K562 (cell line): ENCODE results near the gene MAP2K4. TPM values are rescaled to one million over a fixed set of nuclear protein-coding genes. Genes with fewer than 3 reads are reported as not detected.

ENCODE experiments used
- BCOR ChIP-seq: fragments of 450-650 bp; IDR thresholded peaks from 2 replicates; pipeline ENCODE4 v1.6.1; 2016
- CREBBP ChIP-seq: IDR thresholded peaks from one replicate; pipeline ENCODE4 v1.6.1; 2012; ENCODE audit warnings: low read depth, mild to moderate bottlenecking, control low read depth, inconsistent platforms, low read length
- KAT7 ChIP-seq: sonication (generic); formaldehyde crosslinking; IDR thresholded peaks from 2 replicates; pipeline ENCODE4 v1.8.0; 2022; ENCODE audit warnings: missing genetic modification reagents, mild to moderate bottlenecking, borderline replicate concordance
- KLF10 ChIP-seq: fragments of 250-450 bp; sonication (Bioruptor Pico); IDR thresholded peaks from 2 replicates; pipeline ENCODE4 v1.6.1; 2021; ENCODE audit warnings: matching md5 sums
- LARP7 ChIP-seq: fragments of 450-650 bp; IDR thresholded peaks from 2 replicates; pipeline ENCODE4 v1.6.1; 2016
- LCOR ChIP-seq: sonication (generic); formaldehyde crosslinking; IDR thresholded peaks from 2 replicates; pipeline ENCODE4 v1.8.0; 2022; ENCODE audit warnings: mild to moderate bottlenecking, missing genetic modification reagents
- ZNF668 ChIP-seq: fragments of 250-450 bp; sonication (Bioruptor Pico); IDR thresholded peaks from 2 replicates; pipeline ENCODE4 v1.8.0; 2022; ENCODE audit warnings: mild to moderate bottlenecking, inconsistent platforms
- ZNF717 ChIP-seq: fragments of 250-450 bp; sonication (Bioruptor Pico); IDR thresholded peaks from 2 replicates; pipeline ENCODE4 v1.5.0; 2021
- polyA plus RNA-seq, 8 experiments: library from polyadenylated mRNA; depleted of rRNA in 4 of 8; stranded (reverse) in 5 of 8; unstranded in 3 of 8; fragments of >200 nt; fragmentation: Nextera tagmentation in 2 of 8; fragmentation: Illumina TruSeq in 1 of 8; extraction: Ambion mirVana in 2 of 8; extraction: Trizol in 1 of 8; gene quantifications; 2 replicates each; pipeline versions ENCODE4 v1.2.1 to v1.2.3, GENCODE V29; 2011 to 2014; ENCODE audit warnings: inconsistent platforms in 1 of 8, missing spikeins in 1 of 8
- total RNA-seq, 7 experiments: library from RNA; depleted of rRNA in 6 of 7; stranded (reverse); fragments of >200 nt in 6 of 7; fragmentation: Illumina TruSeq in 2 of 7; extraction: Trizol in 2 of 7; gene quantifications; 2 replicates each; pipeline versions ENCODE4 v1.2.1 to v1.2.3, GENCODE V29; 2011 to 2021; ENCODE audit warnings: low replicate concordance in 1 of 7
- TF ChIP-seq, protein P1 (sequence below): fragments of 450-650 bp; IDR thresholded peaks from 2 replicates; pipeline ENCODE4 v1.7.0; 2016; ENCODE audit warnings: borderline replicate concordance
- TF ChIP-seq, protein P2 (sequence below): fragments of 150-350 bp; IDR thresholded peaks from 2 replicates; pipeline ENCODE4 v1.6.1; 2014; ENCODE audit warnings: low read depth, mild to moderate bottlenecking, low read length, borderline replicate concordance
- TF ChIP-seq, protein P3 (sequence below): fragments of 450-650 bp; IDR thresholded peaks from 2 replicates; pipeline ENCODE4 v1.6.1; 2016; ENCODE audit warnings: missing biosample characterization, missing genetic modification characterization
- TF ChIP-seq, protein P4 (sequence below): sonication (generic); formaldehyde crosslinking; IDR thresholded peaks from 2 replicates; pipeline ENCODE4 v1.8.0; 2023; ENCODE audit warnings: missing genetic modification reagents, mild to moderate bottlenecking, borderline replicate concordance
- TF ChIP-seq, protein P5 (sequence below): fragments of 250-450 bp; sonication (Bioruptor Pico); IDR thresholded peaks from 2 replicates; pipeline ENCODE4 v1.4.0; 2020; ENCODE audit warnings: mild to moderate bottlenecking

MAP2K4 gene
- total and polyA plus RNA-seq, 9 of the 15 experiments (the other 6 are each of a cell fraction or from before 2014, with no cell fraction given), result 3.0 to 15.9 (median 10.8) TPM

DNA sequence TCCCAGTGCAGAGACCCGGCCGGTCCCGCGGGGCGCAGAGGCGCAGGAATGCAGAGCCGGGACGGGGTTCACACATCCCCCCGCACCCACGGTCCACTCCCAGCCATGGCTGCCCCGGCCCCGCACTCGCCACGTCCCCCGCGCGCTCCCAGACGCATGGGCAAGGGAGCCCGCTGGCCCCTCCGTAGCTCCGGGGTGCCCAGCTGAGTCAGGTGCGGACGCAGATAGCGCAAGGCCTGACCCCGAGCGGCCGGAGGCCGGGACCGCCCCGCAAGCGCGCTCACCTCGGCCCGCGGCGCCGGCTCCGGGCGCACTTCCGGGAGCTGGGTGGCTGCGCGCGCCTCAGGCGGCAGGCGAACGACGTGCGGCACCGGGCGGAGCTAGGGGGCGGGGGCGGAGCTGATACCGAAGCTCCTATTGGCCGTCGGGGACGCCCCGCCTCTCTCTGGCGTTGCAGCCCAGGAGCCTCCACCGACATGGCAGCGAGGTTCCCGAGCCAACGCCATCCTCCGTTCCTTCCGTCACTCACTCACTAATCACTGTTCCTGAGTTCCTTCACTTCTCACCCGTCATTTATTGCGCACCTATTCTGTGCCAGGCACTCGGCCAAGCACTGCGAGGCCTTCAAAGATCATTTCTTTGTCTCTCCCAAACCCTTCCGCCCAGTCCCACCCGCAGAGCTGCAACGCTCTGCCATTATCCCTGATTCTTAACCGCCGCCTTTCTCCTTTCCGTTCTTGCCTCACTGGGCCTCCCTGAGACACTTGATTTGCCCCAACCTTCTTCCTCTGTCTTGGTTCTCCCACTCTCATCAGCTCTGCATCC is 23.3 kb upstream of the MAP2K4 start, which contains the start of gene ZNF18 (continued):
- TF ChIP-seq, protein P1, sequence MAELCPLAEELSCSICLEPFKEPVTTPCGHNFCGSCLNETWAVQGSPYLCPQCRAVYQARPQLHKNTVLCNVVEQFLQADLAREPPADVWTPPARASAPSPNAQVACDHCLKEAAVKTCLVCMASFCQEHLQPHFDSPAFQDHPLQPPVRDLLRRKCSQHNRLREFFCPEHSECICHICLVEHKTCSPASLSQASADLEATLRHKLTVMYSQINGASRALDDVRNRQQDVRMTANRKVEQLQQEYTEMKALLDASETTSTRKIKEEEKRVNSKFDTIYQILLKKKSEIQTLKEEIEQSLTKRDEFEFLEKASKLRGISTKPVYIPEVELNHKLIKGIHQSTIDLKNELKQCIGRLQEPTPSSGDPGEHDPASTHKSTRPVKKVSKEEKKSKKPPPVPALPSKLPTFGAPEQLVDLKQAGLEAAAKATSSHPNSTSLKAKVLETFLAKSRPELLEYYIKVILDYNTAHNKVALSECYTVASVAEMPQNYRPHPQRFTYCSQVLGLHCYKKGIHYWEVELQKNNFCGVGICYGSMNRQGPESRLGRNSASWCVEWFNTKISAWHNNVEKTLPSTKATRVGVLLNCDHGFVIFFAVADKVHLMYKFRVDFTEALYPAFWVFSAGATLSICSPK, result no peak
- TF ChIP-seq CREBBP, result no peak
- TF ChIP-seq LARP7, result 0 out of 2 replicates have a peak, but pooled peaks have one; percentile 13
- TF ChIP-seq, protein P2, sequence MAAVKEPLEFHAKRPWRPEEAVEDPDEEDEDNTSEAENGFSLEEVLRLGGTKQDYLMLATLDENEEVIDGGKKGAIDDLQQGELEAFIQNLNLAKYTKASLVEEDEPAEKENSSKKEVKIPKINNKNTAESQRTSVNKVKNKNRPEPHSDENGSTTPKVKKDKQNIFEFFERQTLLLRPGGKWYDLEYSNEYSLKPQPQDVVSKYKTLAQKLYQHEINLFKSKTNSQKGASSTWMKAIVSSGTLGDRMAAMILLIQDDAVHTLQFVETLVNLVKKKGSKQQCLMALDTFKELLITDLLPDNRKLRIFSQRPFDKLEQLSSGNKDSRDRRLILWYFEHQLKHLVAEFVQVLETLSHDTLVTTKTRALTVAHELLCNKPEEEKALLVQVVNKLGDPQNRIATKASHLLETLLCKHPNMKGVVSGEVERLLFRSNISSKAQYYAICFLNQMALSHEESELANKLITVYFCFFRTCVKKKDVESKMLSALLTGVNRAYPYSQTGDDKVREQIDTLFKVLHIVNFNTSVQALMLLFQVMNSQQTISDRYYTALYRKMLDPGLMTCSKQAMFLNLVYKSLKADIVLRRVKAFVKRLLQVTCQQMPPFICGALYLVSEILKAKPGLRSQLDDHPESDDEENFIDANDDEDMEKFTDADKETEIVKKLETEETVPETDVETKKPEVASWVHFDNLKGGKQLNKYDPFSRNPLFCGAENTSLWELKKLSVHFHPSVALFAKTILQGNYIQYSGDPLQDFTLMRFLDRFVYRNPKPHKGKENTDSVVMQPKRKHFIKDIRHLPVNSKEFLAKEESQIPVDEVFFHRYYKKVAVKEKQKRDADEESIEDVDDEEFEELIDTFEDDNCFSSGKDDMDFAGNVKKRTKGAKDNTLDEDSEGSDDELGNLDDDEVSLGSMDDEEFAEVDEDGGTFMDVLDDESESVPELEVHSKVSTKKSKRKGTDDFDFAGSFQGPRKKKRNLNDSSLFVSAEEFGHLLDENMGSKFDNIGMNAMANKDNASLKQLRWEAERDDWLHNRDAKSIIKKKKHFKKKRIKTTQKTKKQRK, result no peak
- no peak for TF ChIP-seq KLF10 (CRISPR knock-in tag)
- TF ChIP-seq, protein P3, sequence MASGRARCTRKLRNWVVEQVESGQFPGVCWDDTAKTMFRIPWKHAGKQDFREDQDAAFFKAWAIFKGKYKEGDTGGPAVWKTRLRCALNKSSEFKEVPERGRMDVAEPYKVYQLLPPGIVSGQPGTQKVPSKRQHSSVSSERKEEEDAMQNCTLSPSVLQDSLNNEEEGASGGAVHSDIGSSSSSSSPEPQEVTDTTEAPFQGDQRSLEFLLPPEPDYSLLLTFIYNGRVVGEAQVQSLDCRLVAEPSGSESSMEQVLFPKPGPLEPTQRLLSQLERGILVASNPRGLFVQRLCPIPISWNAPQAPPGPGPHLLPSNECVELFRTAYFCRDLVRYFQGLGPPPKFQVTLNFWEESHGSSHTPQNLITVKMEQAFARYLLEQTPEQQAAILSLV (tag), result no peak
- TF ChIP-seq LCOR, result no peak
- TF ChIP-seq, protein P4, sequence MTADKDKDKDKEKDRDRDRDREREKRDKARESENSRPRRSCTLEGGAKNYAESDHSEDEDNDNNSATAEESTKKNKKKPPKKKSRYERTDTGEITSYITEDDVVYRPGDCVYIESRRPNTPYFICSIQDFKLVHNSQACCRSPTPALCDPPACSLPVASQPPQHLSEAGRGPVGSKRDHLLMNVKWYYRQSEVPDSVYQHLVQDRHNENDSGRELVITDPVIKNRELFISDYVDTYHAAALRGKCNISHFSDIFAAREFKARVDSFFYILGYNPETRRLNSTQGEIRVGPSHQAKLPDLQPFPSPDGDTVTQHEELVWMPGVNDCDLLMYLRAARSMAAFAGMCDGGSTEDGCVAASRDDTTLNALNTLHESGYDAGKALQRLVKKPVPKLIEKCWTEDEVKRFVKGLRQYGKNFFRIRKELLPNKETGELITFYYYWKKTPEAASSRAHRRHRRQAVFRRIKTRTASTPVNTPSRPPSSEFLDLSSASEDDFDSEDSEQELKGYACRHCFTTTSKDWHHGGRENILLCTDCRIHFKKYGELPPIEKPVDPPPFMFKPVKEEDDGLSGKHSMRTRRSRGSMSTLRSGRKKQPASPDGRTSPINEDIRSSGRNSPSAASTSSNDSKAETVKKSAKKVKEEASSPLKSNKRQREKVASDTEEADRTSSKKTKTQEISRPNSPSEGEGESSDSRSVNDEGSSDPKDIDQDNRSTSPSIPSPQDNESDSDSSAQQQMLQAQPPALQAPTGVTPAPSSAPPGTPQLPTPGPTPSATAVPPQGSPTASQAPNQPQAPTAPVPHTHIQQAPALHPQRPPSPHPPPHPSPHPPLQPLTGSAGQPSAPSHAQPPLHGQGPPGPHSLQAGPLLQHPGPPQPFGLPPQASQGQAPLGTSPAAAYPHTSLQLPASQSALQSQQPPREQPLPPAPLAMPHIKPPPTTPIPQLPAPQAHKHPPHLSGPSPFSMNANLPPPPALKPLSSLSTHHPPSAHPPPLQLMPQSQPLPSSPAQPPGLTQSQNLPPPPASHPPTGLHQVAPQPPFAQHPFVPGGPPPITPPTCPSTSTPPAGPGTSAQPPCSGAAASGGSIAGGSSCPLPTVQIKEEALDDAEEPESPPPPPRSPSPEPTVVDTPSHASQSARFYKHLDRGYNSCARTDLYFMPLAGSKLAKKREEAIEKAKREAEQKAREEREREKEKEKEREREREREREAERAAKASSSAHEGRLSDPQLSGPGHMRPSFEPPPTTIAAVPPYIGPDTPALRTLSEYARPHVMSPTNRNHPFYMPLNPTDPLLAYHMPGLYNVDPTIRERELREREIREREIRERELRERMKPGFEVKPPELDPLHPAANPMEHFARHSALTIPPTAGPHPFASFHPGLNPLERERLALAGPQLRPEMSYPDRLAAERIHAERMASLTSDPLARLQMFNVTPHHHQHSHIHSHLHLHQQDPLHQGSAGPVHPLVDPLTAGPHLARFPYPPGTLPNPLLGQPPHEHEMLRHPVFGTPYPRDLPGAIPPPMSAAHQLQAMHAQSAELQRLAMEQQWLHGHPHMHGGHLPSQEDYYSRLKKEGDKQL (CRISPR knock-in tag), result no peak
- no peak for TF ChIP-seq KAT7 (CRISPR knock-in tag)
- TF ChIP-seq ZNF717, result no peak
- TF ChIP-seq, protein P5, sequence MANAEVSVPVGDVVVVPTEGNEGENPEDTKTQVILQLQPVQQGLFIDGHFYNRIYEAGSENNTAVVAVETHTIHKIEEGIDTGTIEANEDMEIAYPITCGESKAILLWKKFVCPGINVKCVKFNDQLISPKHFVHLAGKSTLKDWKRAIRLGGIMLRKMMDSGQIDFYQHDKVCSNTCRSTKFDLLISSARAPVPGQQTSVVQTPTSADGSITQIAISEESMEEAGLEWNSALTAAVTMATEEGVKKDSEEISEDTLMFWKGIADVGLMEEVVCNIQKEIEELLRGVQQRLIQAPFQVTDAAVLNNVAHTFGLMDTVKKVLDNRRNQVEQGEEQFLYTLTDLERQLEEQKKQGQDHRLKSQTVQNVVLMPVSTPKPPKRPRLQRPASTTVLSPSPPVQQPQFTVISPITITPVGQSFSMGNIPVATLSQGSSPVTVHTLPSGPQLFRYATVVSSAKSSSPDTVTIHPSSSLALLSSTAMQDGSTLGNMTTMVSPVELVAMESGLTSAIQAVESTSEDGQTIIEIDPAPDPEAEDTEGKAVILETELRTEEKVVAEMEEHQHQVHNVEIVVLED (CRISPR knock-in tag), result peak; percentile 55
- TF ChIP-seq BCOR, result no peak
- no peak for TF ChIP-seq ZNF668 (CRISPR knock-in tag)
